Thymus (tissue), 11 donors: ENCODE data around the gene VPS37D. TPM values are rescaled to one million over a fixed set of nuclear protein-coding genes. Genes with fewer than 3 reads are reported as not detected.
"Not testable (repeated sequence)": the region's sequence is repeated elsewhere in the genome, so short reads cannot be mapped to it uniquely, and the experiment has no call there.

Experiments
- DNase-seq, 9 donors: peaks; one replicate each; pipeline ENCODE4 v3.0.0-alpha.2; 2013; ENCODE audit warnings: low spot score in 9 of 9, low read depth in 6 of 9, missing footprints in 1 of 9
- H3K27ac ChIP-seq, 2 donors: one replicate each; pipeline ENCODE4 v1.5.1; 2013; ENCODE audit warnings: control low read depth in 1 of 2, low read depth in 1 of 2, low read length in 1 of 2, mild to moderate bottlenecking in 1 of 2, moderate library complexity in 1 of 2
- H3K27me3 ChIP-seq, 2 donors: one replicate each; pipeline ENCODE4 v1.5.1; 2013; ENCODE audit warnings: low read length in 1 of 2; ENCODE audit not compliant: control insufficient read depth in 2 of 2, insufficient read depth in 1 of 2
- H3K36me3 ChIP-seq, 2 donors: one replicate each; pipeline ENCODE4 v1.5.1; 2013; ENCODE audit warnings: low read length in 1 of 2, mild to moderate bottlenecking in 1 of 2, moderate library complexity in 1 of 2; ENCODE audit not compliant: control insufficient read depth in 2 of 2, insufficient read depth in 2 of 2
- H3K4me1 ChIP-seq, 2 donors: one replicate each; pipeline ENCODE4 v1.5.1; 2013; ENCODE audit warnings: low read length in 2 of 2; ENCODE audit not compliant: control insufficient read depth in 2 of 2, insufficient read depth in 2 of 2
- H3K4me3 ChIP-seq, 2 donors: one replicate each; pipeline ENCODE4 v1.5.1; 2013; ENCODE audit warnings: low read length in 2 of 2, control low read depth in 1 of 2, mild to moderate bottlenecking in 1 of 2
- H3K9me3 ChIP-seq, 2 donors: one replicate each; pipeline ENCODE4 v1.5.1; 2013; ENCODE audit warnings: low read length in 1 of 2, mild to moderate bottlenecking in 1 of 2; ENCODE audit not compliant: control insufficient read depth in 2 of 2, insufficient read depth in 1 of 2
- WGBS: extraction: QIAGEN DNeasy Blood & Tissue Kit; methylation state at CpG from one replicate; pipeline ENCODE4 v1.1.7; 2013; 5-methylcytosine and 5-hydroxymethylcytosine counted together
- polyA plus RNA-seq: library from polyadenylated mRNA; stranded (reverse); fragments of 200-250 nt; gene quantifications from one replicate; pipeline ENCODE4 v1.2.3, GENCODE V29; 2013
- total RNA-seq: library from RNA; stranded (reverse); fragments of 120-200 nt; gene quantifications from one replicate; pipeline ENCODE4 v1.2.4, GENCODE V29; 2013
- donor health status: healthy.

VPS37D gene
- total and polyA plus RNA-seq, 2 donors = 1.2 to 2.7 TPM

- Histone ChIP-seq H3K9me3 (no peaks in the 10 kb centered on the region), H3K4me3 (no peak overlapping the region), H3K27me3 (peaks cover 26 to 66% of the 10 kb centered on the region in 2 donors), H3K36me3 (no peaks in the 10 kb centered on the region), H3K4me1 (peaks cover 0 to 9% of the 10 kb centered on the region in 2 donors), H3K27ac (no peak overlapping the region)
- no peak for DNase-seq
- 28% methylated on average over 12 of the region's 12 CpGs for WGBS
These were observed 3.7 kb downstream of the VPS37D start for GRCh38 chr7:73671322-73671661.

GRCh38 chr7:73671857-73672445 is 4.3 kb downstream of the VPS37D start:
- no peak for DNase-seq
- Histone ChIP-seq H3K36me3 (no peaks in the 10 kb centered on the region), H3K4me1 (peaks cover 0 to 9% of the 10 kb centered on the region in 2 donors), H3K9me3 (no peaks in the 10 kb centered on the region), H3K27ac (no peak overlapping the region), H3K27me3 (peaks cover 25 to 60% of the 10 kb centered on the region in 2 donors), H3K4me3 (no peak overlapping the region)
- WGBS = 93% methylated on average over 15 of the region's 15 CpGs

GRCh38 chr7:73674468-73675124 is 7.0 kb downstream of the VPS37D start:
- Histone ChIP-seq H3K27me3 (peaks cover 14 to 39% of the 10 kb centered on the region in 2 donors), H3K27ac (no peak overlapping the region), H3K4me3 (no peak overlapping the region), H3K9me3 (no peaks in the 10 kb centered on the region), H3K4me1 (no peaks in the 10 kb centered on the region), H3K36me3 (peaks cover 9 to 10% of the 10 kb centered on the region in 2 donors)
- no peak for DNase-seq
- 96% methylated on average over 1 of the region's 1 CpG for WGBS

- Histone ChIP-seq H3K36me3 (peaks cover 13 to 14% of the 10 kb centered on the region in 2 donors), H3K27me3 (peaks cover 5 to 25% of the 10 kb centered on the region in 2 donors)
- H3K9me3 ChIP-seq, DNase-seq, H3K4me1 ChIP-seq, H3K27ac ChIP-seq, H3K4me3 ChIP-seq: not testable (repeated sequence)
- 90% methylated on average over 9 of the region's 9 CpGs for WGBS
These were observed 8.4 kb downstream of the VPS37D start for GRCh38 chr7:73676062-73676461.

- Histone ChIP-seq H3K4me1 (peaks cover 14 to 16% of the 10 kb centered on the region in 2 donors), H3K27me3 (peaks cover 0 to 3% of the 10 kb centered on the region in 2 donors), H3K36me3 (peaks cover 17% of the 10 kb centered on the region in 2 donors), H3K9me3 (no peaks in the 10 kb centered on the region), H3K4me3 (no peak overlapping the region), H3K27ac (no peak overlapping the region)
- no peak for DNase-seq
- WGBS = 98% methylated on average over 6 of the region's 6 CpGs
These were observed 11.2 kb downstream of the VPS37D start for GRCh38 chr7:73678862-73679261.

- no peak overlapping the region for H3K27ac ChIP-seq
- 98% methylated on average over 2 of the region's 2 CpGs for WGBS
- H3K36me3 ChIP-seq = peaks cover 17% of the 10 kb centered on the region in 2 donors
- H3K4me1 ChIP-seq = peaks cover 20 to 21% of the 10 kb centered on the region in 2 donors
- no peaks in the 10 kb centered on the region for H3K9me3 ChIP-seq
- no peak overlapping the region for H3K4me3 ChIP-seq
- H3K27me3 ChIP-seq = no peaks in the 10 kb centered on the region
- no peak for DNase-seq
These were observed 12.1 kb downstream of the VPS37D start for GRCh38 chr7:73679709-73680108.

- Histone ChIP-seq H3K27me3 (no peaks in the 10 kb centered on the region), H3K9me3 (no peaks in the 10 kb centered on the region), H3K27ac (no peak overlapping the region), H3K36me3 (peaks cover 17% of the 10 kb centered on the region in 2 donors), H3K4me1 (peaks cover 20 to 21% of the 10 kb centered on the region in 2 donors), H3K4me3 (no peak overlapping the region)
- WGBS = 96% methylated on average over 7 of the region's 7 CpGs
- no peak for DNase-seq
These were observed 12.9 kb downstream of the VPS37D start for GRCh38 chr7:73680501-73680900.

- Histone ChIP-seq H3K9me3 (no peaks in the 10 kb centered on the region), H3K27me3 (no peaks in the 10 kb centered on the region), H3K36me3 (peaks cover 17% of the 10 kb centered on the region in 2 donors), H3K27ac (no peak overlapping the region), H3K4me3 (no peak overlapping the region), H3K4me1 (peaks cover 20 to 21% of the 10 kb centered on the region in 2 donors)
- 91% methylated on average over 8 of the region's 8 CpGs for WGBS
- no peak for DNase-seq
These were observed 13.4 kb downstream of the VPS37D start for GRCh38 chr7:73681031-73681430.

GRCh38 chr7:73682745-73683055 is 15.1 kb downstream of the VPS37D start:
- Histone ChIP-seq H3K27ac (peak overlapping the region; percentile 82 to 88), H3K4me1 (peaks cover 20 to 21% of the 10 kb centered on the region in 2 donors), H3K36me3 (peaks cover 31 to 32% of the 10 kb centered on the region in 2 donors), H3K4me3 (peak overlapping the region; percentile 75 to 90), H3K27me3 (no peaks in the 10 kb centered on the region), H3K9me3 (no peaks in the 10 kb centered on the region)
- peak in 1 of 9 donors; percentile 21 for DNase-seq
- 3% methylated on average over 33 of the region's 33 CpGs for WGBS
